Tibial nerve (tissue), 3 donors: ENCODE measurements around the gene MED16.

Experiments used
- CTCF ChIP-seq, 5 experiments: fragments of 200-600 bp in 3 of 5; fragments of 450-650 bp in 2 of 5; sonication (generic) in 3 of 5; IDR thresholded peaks; one replicate each; pipeline ENCODE4 v1.5.1; 2016 to 2019; ENCODE audit warnings: antibody characterized with exemption in 5 of 5, mild to moderate bottlenecking in 3 of 5, moderate library complexity in 2 of 5
- POLR2A ChIP-seq, 2 donors: fragments of 450-650 bp; IDR thresholded peaks; one replicate each; pipeline ENCODE4 v1.6.1; 2017; ENCODE audit warnings: antibody characterized with exemption in 2 of 2, mild to moderate bottlenecking in 2 of 2, moderate library complexity in 2 of 2

- TF ChIP-seq CTCF (IDR thresholded peaks at IDR 0.05) (no peak), POLR2A (IDR thresholded peaks at IDR 0.05) (no peak)
These were observed 7.0 kb upstream of the MED16 start for GRCh38 chr19:900043-900301.
